ENCODE measurements around the gene HLA-DMA. TPM values are rescaled to one million over a fixed set of nuclear protein-coding genes. Genes with fewer than 3 reads are reported as not detected.

Gene HLA-DMA
- total and polyA plus RNA-seq, 2 of the 13 experiments (the other 11 are each of a cell fraction or from before 2014, with no cell fraction given): 0.70 to 0.71 TPM

DNA sequence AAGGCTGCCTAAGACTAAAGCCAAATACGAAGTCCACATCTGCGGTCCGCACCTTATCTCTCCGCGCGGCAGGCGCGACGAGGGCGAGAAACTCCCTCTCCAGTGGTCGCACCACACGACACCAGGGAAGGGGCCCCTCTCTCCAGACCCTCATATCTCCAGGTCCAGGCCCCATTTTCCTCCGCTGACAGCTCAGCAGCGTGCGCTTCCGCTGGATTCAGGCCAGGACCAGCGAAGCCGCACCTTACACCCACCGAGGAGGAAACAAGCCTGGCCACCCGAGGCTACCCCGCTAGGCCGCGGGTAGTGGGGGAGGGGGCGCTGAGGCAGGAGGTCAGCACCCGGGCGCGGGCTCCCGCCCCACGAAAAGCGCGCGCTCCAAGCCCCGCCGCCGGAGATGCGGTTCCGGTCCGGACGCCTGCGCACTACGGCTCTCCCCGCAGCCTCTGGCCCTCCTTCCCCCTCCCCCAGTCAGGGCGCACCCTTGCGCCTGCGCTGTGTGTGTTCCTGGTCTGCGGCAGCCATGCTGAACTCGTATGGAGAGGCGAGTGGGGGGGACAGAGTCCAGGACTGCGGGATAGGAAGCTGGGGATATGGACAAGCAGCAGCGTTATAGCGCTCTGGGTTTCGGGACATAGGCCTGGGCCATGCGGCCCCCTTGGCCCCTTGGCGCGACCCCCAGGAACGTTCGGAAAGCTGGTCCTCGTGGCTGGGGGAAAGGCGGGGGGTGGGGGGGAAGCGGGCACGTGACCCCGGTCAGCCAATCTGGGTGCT, 15.4 kb upstream of the HLA-DMA start, which contains the start of gene BRD2 (continued):
- TF ChIP-seq, protein P1, sequence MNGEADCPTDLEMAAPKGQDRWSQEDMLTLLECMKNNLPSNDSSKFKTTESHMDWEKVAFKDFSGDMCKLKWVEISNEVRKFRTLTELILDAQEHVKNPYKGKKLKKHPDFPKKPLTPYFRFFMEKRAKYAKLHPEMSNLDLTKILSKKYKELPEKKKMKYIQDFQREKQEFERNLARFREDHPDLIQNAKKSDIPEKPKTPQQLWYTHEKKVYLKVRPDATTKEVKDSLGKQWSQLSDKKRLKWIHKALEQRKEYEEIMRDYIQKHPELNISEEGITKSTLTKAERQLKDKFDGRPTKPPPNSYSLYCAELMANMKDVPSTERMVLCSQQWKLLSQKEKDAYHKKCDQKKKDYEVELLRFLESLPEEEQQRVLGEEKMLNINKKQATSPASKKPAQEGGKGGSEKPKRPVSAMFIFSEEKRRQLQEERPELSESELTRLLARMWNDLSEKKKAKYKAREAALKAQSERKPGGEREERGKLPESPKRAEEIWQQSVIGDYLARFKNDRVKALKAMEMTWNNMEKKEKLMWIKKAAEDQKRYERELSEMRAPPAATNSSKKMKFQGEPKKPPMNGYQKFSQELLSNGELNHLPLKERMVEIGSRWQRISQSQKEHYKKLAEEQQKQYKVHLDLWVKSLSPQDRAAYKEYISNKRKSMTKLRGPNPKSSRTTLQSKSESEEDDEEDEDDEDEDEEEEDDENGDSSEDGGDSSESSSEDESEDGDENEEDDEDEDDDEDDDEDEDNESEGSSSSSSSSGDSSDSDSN (CRISPR knock-in tag; IDR thresholded peaks at IDR 0.05): peak; percentile 86
- TF ChIP-seq, protein P2, sequence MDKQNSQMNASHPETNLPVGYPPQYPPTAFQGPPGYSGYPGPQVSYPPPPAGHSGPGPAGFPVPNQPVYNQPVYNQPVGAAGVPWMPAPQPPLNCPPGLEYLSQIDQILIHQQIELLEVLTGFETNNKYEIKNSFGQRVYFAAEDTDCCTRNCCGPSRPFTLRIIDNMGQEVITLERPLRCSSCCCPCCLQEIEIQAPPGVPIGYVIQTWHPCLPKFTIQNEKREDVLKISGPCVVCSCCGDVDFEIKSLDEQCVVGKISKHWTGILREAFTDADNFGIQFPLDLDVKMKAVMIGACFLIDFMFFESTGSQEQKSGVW (CRISPR knock-in tag; IDR thresholded peaks at IDR 0.05; ENCODE audit: borderline replicate concordance): 0 out of 2 replicates have a peak, but pooled peaks have one; percentile 27
- TF ChIP-seq TCF7L2 (IDR thresholded peaks at IDR 0.05; ENCODE audit: low read depth, low read length) (no peak), JDP2 (CRISPR knock-in tag; IDR thresholded peaks at IDR 0.05; ENCODE audit: borderline replicate concordance) (no peak), GATAD1 (CRISPR knock-in tag; IDR thresholded peaks at IDR 0.05) (peak; percentile 57; the same call in 1 of the 2 replicates), ZNF557 (CRISPR knock-in tag; IDR thresholded peaks at IDR 0.05) (peak; percentile 88; the same call in 1 of the 2 replicates), ZNF326 (CRISPR knock-in tag; IDR thresholded peaks at IDR 0.05; ENCODE audit: borderline replicate concordance) (no peak), ERF (CRISPR knock-in tag; IDR thresholded peaks at IDR 0.05) (peak; percentile 79), RFX1 (IDR thresholded peaks at IDR 0.05) (no peak), CCDC6 (CRISPR knock-in tag; IDR thresholded peaks at IDR 0.05) (peak; percentile 88), JUNB (CRISPR knock-in tag; IDR thresholded peaks at IDR 0.05; ENCODE audit: borderline replicate concordance) (no peak), ZNF543 (CRISPR knock-in tag; IDR thresholded peaks at IDR 0.05) (peak; percentile 90; the same call in 1 of the 2 replicates), KDM2A (CRISPR knock-in tag; IDR thresholded peaks at IDR 0.05; ENCODE audit: borderline replicate concordance, low read depth) (peak; percentile 89), ZNF124 (CRISPR knock-in tag; IDR thresholded peaks at IDR 0.05) (peak; percentile 87), ZNF329 (CRISPR knock-in tag; IDR thresholded peaks at IDR 0.05; ENCODE audit: low read depth) (peak; percentile 89), ZNF772 (CRISPR knock-in tag; IDR thresholded peaks at IDR 0.05) (peak; percentile 93)
- TF ChIP-seq, protein P3, sequence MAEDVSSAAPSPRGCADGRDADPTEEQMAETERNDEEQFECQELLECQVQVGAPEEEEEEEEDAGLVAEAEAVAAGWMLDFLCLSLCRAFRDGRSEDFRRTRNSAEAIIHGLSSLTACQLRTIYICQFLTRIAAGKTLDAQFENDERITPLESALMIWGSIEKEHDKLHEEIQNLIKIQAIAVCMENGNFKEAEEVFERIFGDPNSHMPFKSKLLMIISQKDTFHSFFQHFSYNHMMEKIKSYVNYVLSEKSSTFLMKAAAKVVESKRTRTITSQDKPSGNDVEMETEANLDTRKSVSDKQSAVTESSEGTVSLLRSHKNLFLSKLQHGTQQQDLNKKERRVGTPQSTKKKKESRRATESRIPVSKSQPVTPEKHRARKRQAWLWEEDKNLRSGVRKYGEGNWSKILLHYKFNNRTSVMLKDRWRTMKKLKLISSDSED (CRISPR knock-in tag; IDR thresholded peaks at IDR 0.05): peak; percentile 80; the same call in 1 of the 2 replicates
- TF ChIP-seq, protein P4, sequence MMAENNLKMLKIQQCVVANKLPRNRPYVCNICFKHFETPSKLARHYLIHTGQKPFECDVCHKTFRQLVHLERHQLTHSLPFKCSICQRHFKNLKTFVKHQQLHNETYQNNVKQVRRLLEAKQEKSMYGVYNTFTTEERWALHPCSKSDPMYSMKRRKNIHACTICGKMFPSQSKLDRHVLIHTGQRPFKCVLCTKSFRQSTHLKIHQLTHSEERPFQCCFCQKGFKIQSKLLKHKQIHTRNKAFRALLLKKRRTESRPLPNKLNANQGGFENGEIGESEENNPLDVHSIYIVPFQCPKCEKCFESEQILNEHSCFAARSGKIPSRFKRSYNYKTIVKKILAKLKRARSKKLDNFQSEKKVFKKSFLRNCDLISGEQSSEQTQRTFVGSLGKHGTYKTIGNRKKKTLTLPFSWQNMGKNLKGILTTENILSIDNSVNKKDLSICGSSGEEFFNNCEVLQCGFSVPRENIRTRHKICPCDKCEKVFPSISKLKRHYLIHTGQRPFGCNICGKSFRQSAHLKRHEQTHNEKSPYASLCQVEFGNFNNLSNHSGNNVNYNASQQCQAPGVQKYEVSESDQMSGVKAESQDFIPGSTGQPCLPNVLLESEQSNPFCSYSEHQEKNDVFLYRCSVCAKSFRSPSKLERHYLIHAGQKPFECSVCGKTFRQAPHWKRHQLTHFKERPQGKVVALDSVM (CRISPR knock-in tag; IDR thresholded peaks at IDR 0.05): peak; percentile 71
- TF ChIP-seq, protein P5, sequence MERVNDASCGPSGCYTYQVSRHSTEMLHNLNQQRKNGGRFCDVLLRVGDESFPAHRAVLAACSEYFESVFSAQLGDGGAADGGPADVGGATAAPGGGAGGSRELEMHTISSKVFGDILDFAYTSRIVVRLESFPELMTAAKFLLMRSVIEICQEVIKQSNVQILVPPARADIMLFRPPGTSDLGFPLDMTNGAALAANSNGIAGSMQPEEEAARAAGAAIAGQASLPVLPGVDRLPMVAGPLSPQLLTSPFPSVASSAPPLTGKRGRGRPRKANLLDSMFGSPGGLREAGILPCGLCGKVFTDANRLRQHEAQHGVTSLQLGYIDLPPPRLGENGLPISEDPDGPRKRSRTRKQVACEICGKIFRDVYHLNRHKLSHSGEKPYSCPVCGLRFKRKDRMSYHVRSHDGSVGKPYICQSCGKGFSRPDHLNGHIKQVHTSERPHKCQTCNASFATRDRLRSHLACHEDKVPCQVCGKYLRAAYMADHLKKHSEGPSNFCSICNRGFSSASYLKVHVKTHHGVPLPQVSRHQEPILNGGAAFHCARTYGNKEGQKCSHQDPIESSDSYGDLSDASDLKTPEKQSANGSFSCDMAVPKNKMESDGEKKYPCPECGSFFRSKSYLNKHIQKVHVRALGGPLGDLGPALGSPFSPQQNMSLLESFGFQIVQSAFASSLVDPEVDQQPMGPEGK (CRISPR knock-in tag; IDR thresholded peaks at IDR 0.05): peak; percentile 93
- TF ChIP-seq, protein P6, sequence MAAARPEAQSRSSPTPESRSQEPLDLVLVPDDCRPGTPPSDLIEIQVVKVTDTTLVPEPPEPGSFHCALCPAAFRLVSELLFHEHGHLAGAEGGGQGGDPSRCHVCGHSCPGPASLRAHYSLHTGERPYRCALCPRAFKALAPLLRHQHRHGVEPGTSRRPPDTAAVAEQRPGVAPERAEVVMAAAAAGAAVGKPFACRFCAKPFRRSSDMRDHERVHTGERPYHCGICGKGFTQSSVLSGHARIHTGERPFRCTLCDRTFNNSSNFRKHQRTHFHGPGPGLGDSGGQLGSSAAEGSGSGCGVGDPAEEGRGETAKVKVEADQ (CRISPR knock-in tag; IDR thresholded peaks at IDR 0.05; ENCODE audit: borderline replicate concordance): peak; percentile 88; the same call in 1 of the 2 replicates
